ENCODE measurements around the gene FAM114A2.

The FAM114A2 gene

GRCh38 chr5:154058055-154059038 lies 19.6 kb upstream of the FAM114A2 start:
- H3K4me1 ChIP-seq = peaks cover 16 to 34% (median 29%) of the 10 kb centered on the region in 10 experiments
- H3K4me3 ChIP-seq = no peak overlapping the region

GRCh38 chr5:154055201-154055600 lies 16.5 kb upstream of the FAM114A2 start:
- Histone ChIP-seq H3K4me1 (peaks cover 16 to 34% (median 29%) of the 10 kb centered on the region in 10 experiments), H3K36me3 (peaks cover 18 to 69% (median 30%) of the 10 kb centered on the region in 11 experiments), H3K4me3 (no peak overlapping the region), H4K20me1 (peaks cover 0 to 70% (median 21%) of the 10 kb centered on the region in 11 experiments; a peak in 15 of 22 replicates), H3K9me3 (replicated peaks in 1 of 11) (no peaks in the 10 kb centered on the region), H3K9ac (no peak overlapping the region), H3K27ac (no peak overlapping the region), H3K4me2 (peak overlapping the region in 5 of 11 experiments; percentile 15 to 35 (median 33); a peak in 7 of 22 replicates), H3K27me3 (no peaks in the 10 kb centered on the region)
- no peak for TF ChIP-seq Cebpa-rat (IDR thresholded peaks at IDR 0.05)

More at GRCh38 chr5:154058055-154059038, 19.6 kb upstream of the FAM114A2 start:
- peaks cover 0 to 57% (median 17%) of the 10 kb centered on the region in 11 experiments; a peak in 14 of 22 replicates for H4K20me1 ChIP-seq
- TF ChIP-seq Cebpa-rat (IDR thresholded peaks at IDR 0.05) = no peak
- no peaks in the 10 kb centered on the region for H3K9me3 ChIP-seq (replicated peaks in 1 of 11)
- no peak overlapping the region for H3K9ac ChIP-seq
- peaks cover 5 to 37% (median 12%) of the 10 kb centered on the region in 11 experiments; a peak in 21 of 22 replicates for H3K36me3 ChIP-seq
- H3K27ac ChIP-seq = peak overlapping the region in 2 of 11 experiments; percentile 12 to 13; a peak in 2 of 22 replicates
- peak overlapping the region; percentile 29 to 85 (median 58) for H3K4me2 ChIP-seq
- H3K27me3 ChIP-seq = no peaks in the 10 kb centered on the region

GRCh38 chr5:154053468-154053867 lies 14.8 kb upstream of the FAM114A2 start:
- Histone ChIP-seq H3K27me3 (no peaks in the 10 kb centered on the region), H3K9me3 (replicated peaks in 1 of 11) (no peaks in the 10 kb centered on the region), H3K4me2 (no peak overlapping the region), H3K27ac (no peak overlapping the region), H4K20me1 (peaks cover 0 to 69% (median 11%) of the 10 kb centered on the region in 11 experiments; a peak in 13 of 22 replicates), H3K36me3 (peaks cover 24 to 76% (median 38%) of the 10 kb centered on the region in 11 experiments), H3K9ac (no peak overlapping the region), H3K4me1 (peaks cover 6 to 21% (median 15%) of the 10 kb centered on the region in 10 experiments), H3K4me3 (no peak overlapping the region)
- TF ChIP-seq Cebpa-rat (IDR thresholded peaks at IDR 0.05) = no peak

DNA sequence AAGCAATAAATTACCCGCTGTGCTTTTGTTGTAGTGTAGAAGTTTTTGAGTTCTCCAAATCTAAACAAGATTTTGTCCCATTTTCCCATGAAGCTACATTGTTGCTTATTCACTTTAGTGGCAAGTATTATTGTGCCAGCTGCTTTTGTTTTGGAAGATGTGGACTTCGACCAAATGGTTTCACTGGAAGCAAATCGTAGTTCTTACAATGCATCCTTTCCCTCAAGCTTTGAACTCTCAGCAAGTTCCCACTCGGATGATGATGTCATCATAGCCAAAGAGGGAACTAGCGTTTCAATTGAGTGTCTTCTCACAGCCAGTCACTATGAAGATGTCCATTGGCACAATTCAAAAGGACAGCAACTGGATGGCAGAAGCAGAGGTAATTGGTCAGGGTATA lies 10.9 kb upstream of the FAM114A2 start:
- Histone ChIP-seq H3K27ac (no peak overlapping the region), H3K36me3 (peaks cover 24 to 86% (median 47%) of the 10 kb centered on the region in 11 experiments), H3K4me3 (no peak overlapping the region), H4K20me1 (peaks cover 0 to 68% (median 11%) of the 10 kb centered on the region in 11 experiments; a peak in 7 of 22 replicates), H3K4me1 (peaks cover 0 to 31% (median 3%) of the 10 kb centered on the region in 10 experiments; a peak in 12 of 20 replicates), H3K27me3 (no peaks in the 10 kb centered on the region), H3K9ac (no peak overlapping the region), H3K9me3 (replicated peaks in 1 of 11) (no peaks in the 10 kb centered on the region), H3K4me2 (no peak overlapping the region)
- no peak for TF ChIP-seq Cebpa-rat (IDR thresholded peaks at IDR 0.05)

GRCh38 chr5:154047324-154047723 lies 8.6 kb upstream of the FAM114A2 start:
- peaks cover 0 to 54% (median 8%) of the 10 kb centered on the region in 10 experiments; a peak in 18 of 20 replicates for H3K4me1 ChIP-seq
- no peaks in the 10 kb centered on the region for H3K27me3 ChIP-seq
- TF ChIP-seq Cebpa-rat (IDR thresholded peaks at IDR 0.05) = no peak

GRCh38 chr5:154046486-154046885 lies 7.8 kb upstream of the FAM114A2 start:
- TF ChIP-seq Cebpa-rat (IDR thresholded peaks at IDR 0.05) = no peak
- H3K9ac ChIP-seq = no peak overlapping the region

More at GRCh38 chr5:154047324-154047723, 8.6 kb upstream of the FAM114A2 start:
- peak overlapping the region in 2 of 11 experiments; percentile 22 to 27; a peak in 1 of 22 replicates for H3K4me2 ChIP-seq
- H3K9ac ChIP-seq = no peak overlapping the region
- no peaks in the 10 kb centered on the region for H3K9me3 ChIP-seq (replicated peaks in 1 of 11)
- H3K27ac ChIP-seq = no peak overlapping the region
- peaks cover 16 to 64% (median 39%) of the 10 kb centered on the region in 11 experiments; a peak in 21 of 22 replicates for H3K36me3 ChIP-seq
- peaks cover 3 to 50% (median 12%) of the 10 kb centered on the region in 11 experiments; a peak in 10 of 22 replicates for H4K20me1 ChIP-seq
- no peak overlapping the region for H3K4me3 ChIP-seq

DNA sequence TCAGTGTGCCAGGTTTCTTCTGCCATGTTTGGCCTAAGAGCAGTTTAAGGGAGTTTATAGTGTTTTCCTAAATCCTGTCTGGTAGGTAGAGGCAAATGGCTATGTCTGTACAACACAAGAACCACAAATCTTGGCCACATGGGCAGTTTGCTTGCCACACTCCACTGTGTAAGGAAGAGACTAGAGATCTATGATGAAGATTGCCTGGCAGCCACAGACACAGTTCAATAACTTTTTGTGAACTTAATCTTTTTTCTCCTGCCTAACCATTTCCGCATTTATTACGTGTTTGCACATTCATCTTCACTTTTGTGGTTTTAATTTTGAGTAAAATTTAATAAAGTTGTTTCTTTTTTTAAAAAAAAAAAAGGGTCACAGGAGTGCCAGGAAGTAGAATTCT lies 5.9 kb upstream of the FAM114A2 start:
- H3K4me3 ChIP-seq = no peak overlapping the region
- peak overlapping the region in 3 of 11 experiments; percentile 30 to 97 (median 83); a peak in 5 of 22 replicates for H3K4me2 ChIP-seq
- H3K9me3 ChIP-seq (replicated peaks in 1 of 11) = no peaks in the 10 kb centered on the region
- peaks cover 4 to 47% (median 12%) of the 10 kb centered on the region in 11 experiments; a peak in 10 of 22 replicates for H4K20me1 ChIP-seq
- TF ChIP-seq Cebpa-rat (IDR thresholded peaks at IDR 0.05) = no peak
- peak overlapping the region in 2 of 11 experiments; percentile 12 to 33; a peak in 4 of 22 replicates for H3K27ac ChIP-seq
- peaks cover 3 to 82% (median 19%) of the 10 kb centered on the region in 10 experiments for H3K4me1 ChIP-seq
- H3K27me3 ChIP-seq = no peaks in the 10 kb centered on the region
- peaks cover under 1 to 40% (median 22%) of the 10 kb centered on the region in 11 experiments; a peak in 17 of 22 replicates for H3K36me3 ChIP-seq
- H3K9ac ChIP-seq = no peak overlapping the region

More at GRCh38 chr5:154046486-154046885, 7.8 kb upstream of the FAM114A2 start:
- H3K4me3 ChIP-seq = no peak overlapping the region
- no peak overlapping the region for H3K27ac ChIP-seq
- peaks cover 0 to 63% (median 15%) of the 10 kb centered on the region in 10 experiments; a peak in 18 of 20 replicates for H3K4me1 ChIP-seq
- no peaks in the 10 kb centered on the region for H3K9me3 ChIP-seq (replicated peaks in 1 of 11)
- H4K20me1 ChIP-seq = peaks cover 4 to 48% (median 12%) of the 10 kb centered on the region in 11 experiments; a peak in 10 of 22 replicates
- H3K4me2 ChIP-seq = peak overlapping the region in 2 of 11 experiments; percentile 22 to 27; a peak in 1 of 22 replicates
- no peaks in the 10 kb centered on the region for H3K27me3 ChIP-seq
- peaks cover 12 to 56% (median 39%) of the 10 kb centered on the region in 11 experiments; a peak in 20 of 22 replicates for H3K36me3 ChIP-seq

GRCh38 chr5:154044099-154044498 lies 5.4 kb upstream of the FAM114A2 start:
- H3K4me1 ChIP-seq = peaks cover 8 to 85% (median 24%) of the 10 kb centered on the region in 10 experiments
- H3K27me3 ChIP-seq = no peaks in the 10 kb centered on the region
- H3K9ac ChIP-seq = no peak overlapping the region
- peak overlapping the region in 3 of 11 experiments; percentile 30 to 97 (median 83); a peak in 5 of 22 replicates for H3K4me2 ChIP-seq
- H3K4me3 ChIP-seq = no peak overlapping the region
- H3K9me3 ChIP-seq (replicated peaks in 1 of 11) = no peaks in the 10 kb centered on the region
- peaks cover 4 to 43% (median 12%) of the 10 kb centered on the region in 11 experiments; a peak in 10 of 22 replicates for H4K20me1 ChIP-seq
- H3K27ac ChIP-seq = peak overlapping the region in 2 of 11 experiments; percentile 12 to 33; a peak in 3 of 22 replicates
- no peak for TF ChIP-seq Cebpa-rat (IDR thresholded peaks at IDR 0.05)
- peaks cover 0 to 38% (median 21%) of the 10 kb centered on the region in 11 experiments; a peak in 11 of 22 replicates for H3K36me3 ChIP-seq

Measured in BLaER1 treated with 17β-estradiol and CSF1 and Interleukin-3, amounts not matched to agents 10 nM and 100 nM (cell line).